ENCODE measurements around the gene CAMK4.

- TF ChIP-seq TAF1 (conservative IDR thresholded peaks at IDR 0.05) (no peak), CTCF (IDR thresholded peaks at IDR 0.05; ENCODE audit: low read depth, low read length, missing input control) (no peak), GABPA (IDR thresholded peaks at IDR 0.05 in 1 of 2, conservative IDR thresholded peaks at IDR 0.05 in 1 of 2) (no peak), YY1 (IDR thresholded peaks at IDR 0.05) (no peak), JUND (IDR thresholded peaks at IDR 0.05) (no peak), EGR1 (IDR thresholded peaks at IDR 0.05; ENCODE audit: low read depth in 2 of 2) (no peak)
These were observed 41.1 kb upstream of the CAMK4 start for GRCh38 chr5:111183064-111183463.
